ENCODE data around the gene TYRO3. TPM values are rescaled to one million over a fixed set of nuclear protein-coding genes. Genes with fewer than 3 reads are reported as not detected.

TYRO3 gene
- total and polyA plus RNA-seq, 2 experiments from 2014 or later: 17.2 to 26.3 TPM

DNA sequence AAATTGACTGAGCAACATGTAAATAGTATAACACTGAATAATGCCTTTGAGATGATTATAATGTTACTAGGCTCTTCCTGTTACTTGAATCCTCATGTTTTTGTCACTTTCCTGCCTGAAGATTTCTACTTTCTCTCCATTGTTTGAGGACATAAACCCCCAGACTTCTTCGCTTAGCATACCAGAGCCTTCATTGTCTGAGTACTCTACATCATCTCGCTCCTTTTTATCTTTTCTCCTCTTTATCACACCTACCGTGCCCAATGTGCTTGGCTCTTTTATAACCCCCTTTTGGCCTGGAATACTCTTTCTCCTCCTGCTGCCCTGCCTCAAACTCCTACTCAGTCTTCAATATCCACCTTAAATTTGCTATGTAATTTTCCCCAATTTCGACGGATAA lies 70.9 kb downstream of the TYRO3 start:
- TF ChIP-seq CTCF (IDR thresholded peaks at IDR 0.05; ENCODE audit: low read depth, low read length): no peak

GRCh38 chr15:41630616-41631217 lies 71.7 kb downstream of the TYRO3 start:
- H3K27ac ChIP-seq: no peak overlapping the region
- no peaks in the 10 kb centered on the region for H3K9me3 ChIP-seq (ENCODE audit: low read depth)
- TF ChIP-seq CTCF (IDR thresholded peaks at IDR 0.05; ENCODE audit: low read depth, low read length): no peak
- H3K27me3 ChIP-seq: no peaks in the 10 kb centered on the region
- DNase-seq (ENCODE audit: low read depth in 1 of 2, low spot score in 1 of 2): no peak
- H3K4me1 ChIP-seq (ENCODE audit: low read depth): peaks cover 15% of the 10 kb centered on the region
- no peaks in the 10 kb centered on the region for H3K36me3 ChIP-seq
- no peak overlapping the region for H3K4me3 ChIP-seq

More for the DNA sequence above, 70.9 kb downstream of the TYRO3 start:
- Histone ChIP-seq H3K4me3 (no peak overlapping the region), H3K9me3 (ENCODE audit: low read depth) (no peaks in the 10 kb centered on the region), H3K36me3 (no peaks in the 10 kb centered on the region), H3K27ac (no peak overlapping the region), H3K4me1 (ENCODE audit: low read depth) (peaks cover 15% of the 10 kb centered on the region), H3K27me3 (no peaks in the 10 kb centered on the region)
- DNase-seq (ENCODE audit: low read depth in 1 of 2, low spot score in 1 of 2): no peak

GRCh38 chr15:41631880-41632470 lies 73.0 kb downstream of the TYRO3 start:
- H3K4me3 ChIP-seq: no peak overlapping the region
- no peak for TF ChIP-seq CTCF (IDR thresholded peaks at IDR 0.05; ENCODE audit: low read depth, low read length)
- H3K36me3 ChIP-seq: no peaks in the 10 kb centered on the region
- H3K4me1 ChIP-seq (ENCODE audit: low read depth): peaks cover 15% of the 10 kb centered on the region
- no peaks in the 10 kb centered on the region for H3K9me3 ChIP-seq (ENCODE audit: low read depth)
- no peak overlapping the region for H3K27ac ChIP-seq
- H3K27me3 ChIP-seq: no peaks in the 10 kb centered on the region
- no peak for DNase-seq (ENCODE audit: low read depth in 1 of 2, low spot score in 1 of 2)

Other genes starting within 250 kb of the TYRO3 start
- 8.0 and 19.8 TPM in 2 replicates for gene OIP5, start 226.6 kb upstream of the TYRO3 start, total RNA-seq
- 8.4 and 30.2 TPM in 2 replicates for gene OIP5, start 226.6 kb upstream of the TYRO3 start, polyA plus RNA-seq
- gene NUSAP1, start 226.3 kb upstream of the TYRO3 start, total RNA-seq: 37.1 and 198 TPM in 2 replicates
- 28.5 and 173 TPM in 2 replicates for gene NUSAP1, start 226.3 kb upstream of the TYRO3 start, polyA plus RNA-seq
- gene NDUFAF1, start 156.7 kb upstream of the TYRO3 start, total RNA-seq: 27.7 and 40.0 TPM in 2 replicates
- gene NDUFAF1, start 156.7 kb upstream of the TYRO3 start, polyA plus RNA-seq: 45.4 and 49.5 TPM in 2 replicates
- gene RTF1, start 142.1 kb upstream of the TYRO3 start, total RNA-seq: 31.2 and 39.7 TPM in 2 replicates
- gene RTF1, start 142.1 kb upstream of the TYRO3 start, polyA plus RNA-seq: 89.1 and 119 TPM in 2 replicates
- 6.0 and 6.9 TPM in 2 replicates for gene ITPKA, start 65.3 kb upstream of the TYRO3 start, total RNA-seq
- 1.4 and 6.4 TPM in 2 replicates for gene ITPKA, start 65.3 kb upstream of the TYRO3 start, polyA plus RNA-seq
- 2.6 and 3.7 TPM in 2 replicates for gene LTK, start 45.4 kb upstream of the TYRO3 start, total RNA-seq
- gene LTK, start 45.4 kb upstream of the TYRO3 start, polyA plus RNA-seq: 3.0 and 4.4 TPM in 2 replicates
- 37.1 and 46.9 TPM in 2 replicates for gene RPAP1, start 15.0 kb upstream of the TYRO3 start, total RNA-seq
- 37.2 and 40.7 TPM in 2 replicates for gene RPAP1, start 15.0 kb upstream of the TYRO3 start, polyA plus RNA-seq
- 22.7 and 48.8 TPM in 2 replicates for gene MGA, start 101.2 kb downstream of the TYRO3 start, total RNA-seq
- 17.7 and 23.2 TPM in 2 replicates for gene MGA, start 101.2 kb downstream of the TYRO3 start, polyA plus RNA-seq
- gene MAPKBP1, start 215.3 kb downstream of the TYRO3 start, total RNA-seq: 59.5 and 109 TPM in 2 replicates
- 37.7 and 55.0 TPM in 2 replicates for gene MAPKBP1, start 215.3 kb downstream of the TYRO3 start, polyA plus RNA-seq

Data from cardiac muscle cell (in vitro differentiated cells and primary cell).